GM12878 (cell line): ENCODE results near the gene TBCK. TPM values are rescaled to one million over a fixed set of nuclear protein-coding genes. Genes with fewer than 3 reads are reported as not detected.

Experiments used
- ATAC-seq: fragments of 200-7000 bp; cut with Tn5 transposase; 3 replicates; pipeline ENCODE4 v1.9.1; 2020; ENCODE audit warnings: mild to moderate bottlenecking, moderate library complexity
- BruUV-seq: library from RNA; stranded (reverse); fragments of 400-500 nt; replicated peaks from 2 replicates; lab custom pipeline; 2021; lab: Mats Ljungman, UMichigan
- CTCF ChIA-PET: fragments of 300-600 bp; sonication (Branson Sonifier 250); formaldehyde crosslinking; extraction: SDS; loops from one replicate; lab custom pipeline; 2021; ENCODE audit warnings: inconsistent platforms; lab: Yijun Ruan, JAX
- POLR2A ChIA-PET: fragments of 350-600 bp; formaldehyde crosslinking; extraction: SDS; loops from one replicate; lab custom pipeline; 2021; ENCODE audit warnings: inconsistent platforms; lab: Charles Lee
- RAD21 ChIA-PET: fragments of 300-600 bp; sonication (Branson Sonifier 250); formaldehyde crosslinking; loops from one replicate; lab custom pipeline; 2023; ENCODE audit warnings: antibody characterized with exemption; ENCODE audit not compliant: unreplicated experiment; lab: Charles Lee
- SMC1A ChIA-PET: fragments of 300-600 bp; sonication (Branson Sonifier 250); formaldehyde crosslinking; loops from one replicate; lab custom pipeline; 2023; ENCODE audit not compliant: unreplicated experiment, uncharacterized antibody; lab: Charles Lee
- DNase-seq: peaks from one replicate; pipeline ENCODE4 v3.0.0-alpha.2; 2011; ENCODE audit warnings: low read depth, low spot score
- FAIRE-seq: peaks from 3 replicates; lab custom pipeline; 2011; peaks lifted over from hg19 to GRCh38; lab: Jason Lieb, UNC
- H2AFZ ChIP-seq: 2 replicates; pipeline ENCODE4 v1.6.0; 2011; ENCODE audit warnings: low read depth, low read length, control low read depth; ENCODE audit not compliant: control insufficient read depth
- H3K27ac ChIP-seq: 2 replicates; pipeline ENCODE4 v1.5.1; 2011; ENCODE audit warnings: control low read depth; ENCODE audit not compliant: control insufficient read depth, insufficient read depth
- H3K27me3 ChIP-seq, 2 experiments: replicated peaks in 1 of 2; 2 replicates each; pipeline versions ENCODE4 v1.6.0 to v1.6.1; 2011; ENCODE audit warnings: low read length in 1 of 2; ENCODE audit not compliant: control insufficient read depth in 2 of 2, insufficient read depth in 2 of 2
- H3K36me3 ChIP-seq, 2 experiments: 2 replicates each; pipeline ENCODE4 v1.5.1; 2011; ENCODE audit warnings: low read length in 1 of 2; ENCODE audit not compliant: control insufficient read depth in 2 of 2, insufficient read depth in 2 of 2
- H3K4me1 ChIP-seq: 2 replicates; pipeline ENCODE4 v1.6.1; 2011; ENCODE audit warnings: mild to moderate bottlenecking, low read length, moderate library complexity, mixed read lengths; ENCODE audit not compliant: control insufficient read depth, insufficient read depth
- H3K4me2 ChIP-seq: 2 replicates; pipeline ENCODE4 v1.6.0; 2011; ENCODE audit warnings: control low read depth; ENCODE audit not compliant: control insufficient read depth, insufficient read depth
- H3K4me3 ChIP-seq: fragments of 200-600 bp; sonication (generic); 2 replicates; pipeline ENCODE4 v1.5.1; 2016
- H3K79me2 ChIP-seq: 2 replicates; pipeline ENCODE4 v1.6.0; 2011; ENCODE audit warnings: low read length; ENCODE audit not compliant: control insufficient read depth, insufficient read depth
- H3K9ac ChIP-seq: 2 replicates; pipeline ENCODE4 v1.8.0; 2011; ENCODE audit warnings: low read length, control low read depth, mixed read lengths; ENCODE audit not compliant: control insufficient read depth, insufficient read depth
- H3K9me3 ChIP-seq: replicated peaks from 3 replicates; pipeline ENCODE4 v1.5.1; 2011; ENCODE audit warnings: mild to moderate bottlenecking, low read length; ENCODE audit not compliant: control insufficient read depth, insufficient read depth
- H4K20me1 ChIP-seq: 2 replicates; pipeline ENCODE4 v1.6.0; 2011; ENCODE audit not compliant: control insufficient read depth, insufficient read depth
- FOS ChIP-seq: IDR thresholded peaks from 3 replicates; pipeline ENCODE4 v1.6.1; 2011; ENCODE audit warnings: borderline replicate concordance; ENCODE audit not compliant: insufficient read length; ENCODE audit errors: extremely low read depth
- IKZF1 ChIP-seq: fragments of 450-650 bp; conservative IDR thresholded peaks from 2 replicates; pipeline ENCODE4 v1.6.1; 2017; ENCODE audit warnings: antibody characterized with exemption, mild to moderate bottlenecking
- PRDM15 ChIP-seq: fragments of 450-650 bp; formaldehyde crosslinking; IDR thresholded peaks from 2 replicates; pipeline ENCODE4 v1.4.0; 2020; ENCODE audit warnings: mild to moderate bottlenecking, moderate library complexity
- STAT1 ChIP-seq: fragments of 450-650 bp; conservative IDR thresholded peaks from 2 replicates; pipeline ENCODE4 v1.6.1; 2014; ENCODE audit warnings: antibody characterized with exemption, mild to moderate bottlenecking
- TAF1 ChIP-seq: IDR thresholded peaks from 2 replicates; pipeline ENCODE4 v1.6.1; 2011; ENCODE audit warnings: mild to moderate bottlenecking, low read depth, low read length, borderline replicate concordance
- USF2 ChIP-seq: IDR thresholded peaks from 2 replicates; pipeline ENCODE4 v1.6.1; 2011; ENCODE audit warnings: low read depth, low read length, improper control_type of control experiment, borderline replicate concordance
- YY1 ChIP-seq: IDR thresholded peaks from 2 replicates; pipeline ENCODE4 v1.6.1; 2011; ENCODE audit warnings: low read depth, mild to moderate bottlenecking, low read length
- ZBED1 ChIP-seq: IDR thresholded peaks from 2 replicates; pipeline ENCODE4 v1.6.1; 2016; ENCODE audit warnings: borderline replicate concordance
- ZNF217 ChIP-seq: fragments of 450-650 bp; IDR thresholded peaks from 2 replicates; pipeline ENCODE4 v1.6.1; 2017; ENCODE audit warnings: antibody characterized with exemption, mild to moderate bottlenecking
- WGBS: methylation state at CpG from one replicate; pipeline ENCODE4 v1.1.6; 2016; ENCODE audit warnings: low lambda C conversion rate; ENCODE audit not compliant: insufficient replicate concordance, insufficient coverage; ENCODE audit errors: missing lambda C conversion rate; 5-methylcytosine and 5-hydroxymethylcytosine counted together
- in situ Hi-C: fragments of 300-500 bp; cut with MboI; formaldehyde crosslinking; loops from 9 replicates; pipeline ENCODE4 v1.14.3; 2018; ENCODE audit warnings: mixed read lengths
- intact Hi-C: fragments of 100-400 bp; cut with micrococcal nuclease; formaldehyde crosslinking; loops from one replicate; pipeline ENCODE4 v1.14.2; 2022; ENCODE audit not compliant: unreplicated experiment
- polyA plus RNA-seq, 11 experiments: library from polyadenylated mRNA; depleted of rRNA in 4 of 11; unstranded in 6 of 11; stranded (reverse) in 5 of 11; fragments of >200 nt; fragmentation: Nextera tagmentation in 4 of 11; fragmentation: Illumina TruSeq in 1 of 11; extraction: Ambion mirVana in 4 of 11; extraction: Trizol in 1 of 11; gene quantifications; 1 replicate in 1 of 11; 2 replicates in 10 of 11; pipeline versions ENCODE4 v1.2.1 to v1.2.3, GENCODE V29; 2011 to 2016; ENCODE audit warnings: inconsistent platforms in 2 of 11, missing spikeins in 2 of 11, low read depth in 1 of 11
- total RNA-seq, 4 experiments: library from RNA; depleted of rRNA in 3 of 4; stranded (reverse); fragments of >200 nt in 3 of 4; fragmentation: Illumina TruSeq in 1 of 4; extraction: Trizol in 1 of 4; gene quantifications; 2 replicates each; pipeline versions ENCODE4 v1.2.1 to v1.2.3, GENCODE V29; 2013 to 2021
- TF ChIP-seq, protein P1 (sequence below): fragments of 450-650 bp; IDR thresholded peaks from 2 replicates; pipeline ENCODE4 v1.6.1; 2018; ENCODE audit warnings: mild to moderate bottlenecking, low read depth, moderate library complexity; ENCODE audit not compliant: partially characterized antibody
- TF ChIP-seq, protein P2 (sequence below): IDR thresholded peaks from 2 replicates; pipeline ENCODE4 v1.6.1; 2011; ENCODE audit warnings: mild to moderate bottlenecking, low read depth, low read length, moderate library complexity; ENCODE audit not compliant: insufficient replicate concordance
- TF ChIP-seq, protein P3 (sequence below): fragments of 150-350 bp; IDR thresholded peaks from 2 replicates; pipeline ENCODE4 v1.6.1; 2016; ENCODE audit warnings: low read depth, low read length

TBCK gene
- total and polyA plus RNA-seq, 10 of the 15 experiments (the other 5 are each of a cell fraction or from before 2014, with no cell fraction given): 4.1 to 30.3 (median 20.2) TPM

- no TSS peak for BruUV-seq
- Histone ChIP-seq H3K4me1 (no peaks in the 10 kb centered on the region), H3K27ac (no peak overlapping the region), H2AFZ (no peak overlapping the region), H3K4me2 (no peak overlapping the region), H3K9me3 (no peaks in the 10 kb centered on the region), H4K20me1 (no peaks in the 10 kb centered on the region), H3K9ac (no peak overlapping the region), H3K36me3 (no peaks in the 10 kb centered on the region), H3K4me3 (no peak overlapping the region), H3K79me2 (no peaks in the 10 kb centered on the region), H3K27me3 (no peaks in the 10 kb centered on the region)
- 100% methylated on average over 1 of the region's 1 CpG for WGBS
- ChIA-PET RAD21 (no interaction called here), SMC1A (interaction anchor here (0.6 kb wide), 1 partner anchor 411 kb away, joined by 4 read pairs; no protein-coding TSS in a partner anchor), POLR2A (no interaction called here), CTCF (no interaction called here)
- in situ Hi-C loops: no loop called here
- FAIRE-seq: no peak
- intact Hi-C loops: loop anchor here (10.0 kb wide), 1 partner anchor 690 kb away; no protein-coding TSS in a partner anchor
- no peak for ATAC-seq
- DNase-seq: no peak
- TF ChIP-seq, protein P1, sequence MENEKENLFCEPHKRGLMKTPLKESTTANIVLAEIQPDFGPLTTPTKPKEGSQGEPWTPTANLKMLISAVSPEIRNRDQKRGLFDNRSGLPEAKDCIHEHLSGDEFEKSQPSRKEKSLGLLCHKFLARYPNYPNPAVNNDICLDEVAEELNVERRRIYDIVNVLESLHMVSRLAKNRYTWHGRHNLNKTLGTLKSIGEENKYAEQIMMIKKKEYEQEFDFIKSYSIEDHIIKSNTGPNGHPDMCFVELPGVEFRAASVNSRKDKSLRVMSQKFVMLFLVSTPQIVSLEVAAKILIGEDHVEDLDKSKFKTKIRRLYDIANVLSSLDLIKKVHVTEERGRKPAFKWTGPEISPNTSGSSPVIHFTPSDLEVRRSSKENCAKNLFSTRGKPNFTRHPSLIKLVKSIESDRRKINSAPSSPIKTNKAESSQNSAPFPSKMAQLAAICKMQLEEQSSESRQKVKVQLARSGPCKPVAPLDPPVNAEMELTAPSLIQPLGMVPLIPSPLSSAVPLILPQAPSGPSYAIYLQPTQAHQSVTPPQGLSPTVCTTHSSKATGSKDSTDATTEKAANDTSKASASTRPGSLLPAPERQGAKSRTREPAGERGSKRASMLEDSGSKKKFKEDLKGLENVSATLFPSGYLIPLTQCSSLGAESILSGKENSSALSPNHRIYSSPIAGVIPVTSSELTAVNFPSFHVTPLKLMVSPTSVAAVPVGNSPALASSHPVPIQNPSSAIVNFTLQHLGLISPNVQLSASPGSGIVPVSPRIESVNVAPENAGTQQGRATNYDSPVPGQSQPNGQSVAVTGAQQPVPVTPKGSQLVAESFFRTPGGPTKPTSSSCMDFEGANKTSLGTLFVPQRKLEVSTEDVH: no peak
- TF ChIP-seq, protein P2, sequence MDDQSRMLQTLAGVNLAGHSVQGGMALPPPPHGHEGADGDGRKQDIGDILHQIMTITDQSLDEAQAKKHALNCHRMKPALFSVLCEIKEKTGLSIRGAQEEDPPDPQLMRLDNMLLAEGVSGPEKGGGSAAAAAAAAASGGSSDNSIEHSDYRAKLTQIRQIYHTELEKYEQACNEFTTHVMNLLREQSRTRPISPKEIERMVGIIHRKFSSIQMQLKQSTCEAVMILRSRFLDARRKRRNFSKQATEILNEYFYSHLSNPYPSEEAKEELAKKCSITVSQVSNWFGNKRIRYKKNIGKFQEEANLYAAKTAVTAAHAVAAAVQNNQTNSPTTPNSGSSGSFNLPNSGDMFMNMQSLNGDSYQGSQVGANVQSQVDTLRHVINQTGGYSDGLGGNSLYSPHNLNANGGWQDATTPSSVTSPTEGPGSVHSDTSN: no peak
- TF ChIP-seq PRDM15 (no peak), USF2 (no peak), TAF1 (no peak), ZBED1 (no peak), STAT1 (no peak), ZNF217 (no peak), FOS (no peak), YY1 (no peak), IKZF1 (no peak)
- TF ChIP-seq, protein P3, sequence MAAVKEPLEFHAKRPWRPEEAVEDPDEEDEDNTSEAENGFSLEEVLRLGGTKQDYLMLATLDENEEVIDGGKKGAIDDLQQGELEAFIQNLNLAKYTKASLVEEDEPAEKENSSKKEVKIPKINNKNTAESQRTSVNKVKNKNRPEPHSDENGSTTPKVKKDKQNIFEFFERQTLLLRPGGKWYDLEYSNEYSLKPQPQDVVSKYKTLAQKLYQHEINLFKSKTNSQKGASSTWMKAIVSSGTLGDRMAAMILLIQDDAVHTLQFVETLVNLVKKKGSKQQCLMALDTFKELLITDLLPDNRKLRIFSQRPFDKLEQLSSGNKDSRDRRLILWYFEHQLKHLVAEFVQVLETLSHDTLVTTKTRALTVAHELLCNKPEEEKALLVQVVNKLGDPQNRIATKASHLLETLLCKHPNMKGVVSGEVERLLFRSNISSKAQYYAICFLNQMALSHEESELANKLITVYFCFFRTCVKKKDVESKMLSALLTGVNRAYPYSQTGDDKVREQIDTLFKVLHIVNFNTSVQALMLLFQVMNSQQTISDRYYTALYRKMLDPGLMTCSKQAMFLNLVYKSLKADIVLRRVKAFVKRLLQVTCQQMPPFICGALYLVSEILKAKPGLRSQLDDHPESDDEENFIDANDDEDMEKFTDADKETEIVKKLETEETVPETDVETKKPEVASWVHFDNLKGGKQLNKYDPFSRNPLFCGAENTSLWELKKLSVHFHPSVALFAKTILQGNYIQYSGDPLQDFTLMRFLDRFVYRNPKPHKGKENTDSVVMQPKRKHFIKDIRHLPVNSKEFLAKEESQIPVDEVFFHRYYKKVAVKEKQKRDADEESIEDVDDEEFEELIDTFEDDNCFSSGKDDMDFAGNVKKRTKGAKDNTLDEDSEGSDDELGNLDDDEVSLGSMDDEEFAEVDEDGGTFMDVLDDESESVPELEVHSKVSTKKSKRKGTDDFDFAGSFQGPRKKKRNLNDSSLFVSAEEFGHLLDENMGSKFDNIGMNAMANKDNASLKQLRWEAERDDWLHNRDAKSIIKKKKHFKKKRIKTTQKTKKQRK: no peak
Measured at GRCh38 chr4:106194801-106195200, 121.2 kb downstream of the TBCK start.
